ENCODE measurements around the gene TPRN. TPM values are rescaled to one million over a fixed set of nuclear protein-coding genes. Genes with fewer than 3 reads are reported as not detected.

The TPRN gene
- total RNA-seq, 6 experiments from 2014 or later: 9.9 to 18.1 (median 13.3) TPM

DNA sequence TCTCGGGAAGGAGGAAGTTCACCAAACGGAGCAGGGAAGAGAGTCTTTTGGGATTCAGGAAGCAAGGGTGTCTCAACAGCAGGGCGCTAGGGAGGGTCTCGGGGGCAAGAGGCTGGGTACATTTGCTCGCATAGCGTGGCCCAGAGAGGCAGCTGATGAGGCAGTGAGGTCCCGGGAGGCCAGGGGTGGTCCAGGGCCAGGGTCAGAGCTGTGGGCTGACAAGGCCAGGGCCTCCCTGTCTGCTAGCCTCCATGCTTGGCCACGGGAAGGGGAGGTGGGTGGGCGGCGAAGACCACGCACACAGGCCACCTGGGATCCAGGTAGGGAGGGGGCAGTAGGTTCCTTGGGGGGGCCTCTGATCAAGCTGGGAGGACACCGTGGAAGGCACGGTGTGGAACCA, 11.0 kb upstream of the TPRN start:
- Mint-ChIP-seq H3K27ac (peak overlapping the region; percentile 18; the same call in 1 of the 2 replicates), H3K9me3 (no peaks in the 10 kb centered on the region), H3K4me3 (no peak overlapping the region), H3K36me3 (ENCODE audit: low read depth) (peaks cover 18% of the 10 kb centered on the region), H3K4me1 (ENCODE audit: low read depth) (peaks cover 12% of the 10 kb centered on the region), H3K27me3 (ENCODE audit: insufficient read depth) (peaks cover 2% of the 10 kb centered on the region)
- no peak for DNase-seq
- TF ChIP-seq CTCF (IDR thresholded peaks at IDR 0.05): no peak

DNA sequence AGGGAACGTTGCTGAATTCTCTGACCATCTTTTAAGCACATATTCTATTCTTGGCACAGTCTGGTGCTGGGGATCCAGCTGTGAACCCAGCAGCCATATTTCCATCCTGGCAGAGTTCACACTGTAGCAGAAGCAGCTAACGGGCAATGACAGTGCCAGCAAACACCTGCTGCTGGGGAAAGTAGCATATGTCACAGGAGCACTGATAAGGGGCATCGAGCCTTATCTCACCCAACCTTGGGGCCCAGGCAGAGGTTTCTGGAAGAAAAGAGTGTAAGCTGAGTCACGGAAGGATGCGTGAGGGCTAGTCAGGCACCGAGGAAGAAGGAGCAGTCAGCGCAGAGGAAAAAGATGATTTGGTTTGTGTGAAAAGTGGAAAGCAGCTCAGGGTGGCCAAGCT, 6.1 kb upstream of the TPRN start:
- DNase-seq: no peak
- no peak for TF ChIP-seq CTCF (IDR thresholded peaks at IDR 0.05)
- Mint-ChIP-seq H3K4me1 (ENCODE audit: low read depth) (peaks cover 33% of the 10 kb centered on the region), H3K9me3 (no peaks in the 10 kb centered on the region), H3K4me3 (peak overlapping the region; percentile 98), H3K27me3 (ENCODE audit: insufficient read depth) (peaks cover 3% of the 10 kb centered on the region), H3K36me3 (ENCODE audit: low read depth) (peaks cover 20% of the 10 kb centered on the region), H3K27ac (peak overlapping the region; percentile 85)

DNA sequence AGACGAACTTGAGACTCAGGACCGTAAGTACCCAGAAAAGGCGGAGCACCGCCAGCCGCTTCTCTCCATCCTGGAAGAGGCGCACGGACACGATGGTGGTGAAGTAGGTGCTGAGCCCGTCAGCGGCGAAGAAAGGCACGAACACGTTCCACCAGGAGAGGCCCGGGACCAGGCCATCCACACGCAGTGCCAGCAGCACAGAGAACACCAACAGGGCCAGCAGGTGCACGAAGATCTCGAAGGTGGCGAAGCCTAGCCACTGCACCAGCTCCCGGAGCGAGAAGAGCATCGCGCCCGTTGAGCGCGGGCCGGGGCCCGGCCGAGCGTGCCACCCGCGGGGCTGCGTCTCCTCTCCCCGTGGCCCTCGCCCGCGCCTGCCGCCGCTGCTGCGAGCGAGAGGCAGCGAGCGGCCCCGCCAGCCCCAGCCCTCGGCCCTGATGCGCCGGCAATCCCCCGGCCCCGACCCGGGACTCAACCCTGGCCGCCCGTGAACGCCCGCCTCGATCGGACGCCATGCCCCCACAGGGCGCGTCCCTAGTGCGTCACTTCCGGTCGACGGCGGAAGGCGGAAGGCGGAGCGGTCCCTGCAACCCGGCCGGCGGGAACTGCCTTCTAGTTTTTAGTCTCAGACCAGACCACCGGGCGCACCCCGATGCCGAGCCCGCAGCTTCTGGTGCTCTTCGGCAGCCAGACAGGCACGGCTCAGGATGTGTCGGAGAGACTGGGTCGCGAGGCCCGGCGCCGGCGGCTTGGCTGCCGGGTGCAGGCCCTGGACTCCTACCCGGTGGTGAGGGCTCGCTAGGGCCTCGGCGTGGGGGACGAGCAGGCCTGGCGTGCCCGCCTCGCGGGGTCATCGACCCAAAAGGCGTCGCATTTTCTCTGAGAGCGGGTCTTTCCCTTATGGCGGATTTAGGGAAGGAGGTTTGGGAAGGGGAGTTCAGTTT, 4.9 kb upstream of the TPRN start, which contains the start of the genes NDOR1 and TMEM203:
NDOR1 (plus strand) TSS at position 575 of the 944 bp plus-strand sequence; CDS start at position 653, 78 bp downstream.
TMEM203 (minus strand) TSS at position 523 of the 944 bp plus-strand sequence; CDS start at position 289, 234 bp downstream.
- Mint-ChIP-seq H3K4me1 (ENCODE audit: low read depth) (peaks cover 33% of the 10 kb centered on the region), H3K27me3 (ENCODE audit: insufficient read depth) (peaks cover 1% of the 10 kb centered on the region), H3K4me3 (peak within 1 kb of the TSS; percentile 98), H3K36me3 (ENCODE audit: low read depth) (peaks cover 20% of the 10 kb centered on the region), H3K27ac (peak within 1 kb of the TSS; percentile 86), H3K9me3 (no peaks in the 10 kb centered on the region)
- peak; percentile 77 for DNase-seq
- no peak for TF ChIP-seq CTCF (IDR thresholded peaks at IDR 0.05)

GRCh38 chr9:137204731-137205125, 4.2 kb upstream of the TPRN start:
- Mint-ChIP-seq H3K27me3 (ENCODE audit: insufficient read depth) (peaks cover 1% of the 10 kb centered on the region), H3K27ac (peak overlapping the region; percentile 86), H3K4me1 (ENCODE audit: low read depth) (peaks cover 33% of the 10 kb centered on the region)

GRCh38 chr9:137202966-137203365, 2.4 kb upstream of the TPRN start:
- H3K9me3 Mint-ChIP-seq: no peaks in the 10 kb centered on the region
- no peak overlapping the region for H3K4me3 Mint-ChIP-seq
- TF ChIP-seq CTCF (IDR thresholded peaks at IDR 0.05): no peak
- DNase-seq: no peak
- H3K27me3 Mint-ChIP-seq (ENCODE audit: insufficient read depth): peaks cover 1% of the 10 kb centered on the region
- H3K27ac Mint-ChIP-seq: no peak overlapping the region
- H3K4me1 Mint-ChIP-seq (ENCODE audit: low read depth): peaks cover 42% of the 10 kb centered on the region
- peaks cover 14% of the 10 kb centered on the region for H3K36me3 Mint-ChIP-seq (ENCODE audit: low read depth)

More at GRCh38 chr9:137204731-137205125, 4.2 kb upstream of the TPRN start:
- Mint-ChIP-seq H3K36me3 (ENCODE audit: low read depth) (peaks cover 20% of the 10 kb centered on the region), H3K9me3 (no peaks in the 10 kb centered on the region), H3K4me3 (peak overlapping the region; percentile 98)
- DNase-seq: no peak
- TF ChIP-seq CTCF (IDR thresholded peaks at IDR 0.05): no peak

Measured in HFFc6 (cell line).